HepG2 (cell line): Measurements from ENCODE around the gene SRSF12. TPM values are rescaled to one million over a fixed set of nuclear protein-coding genes. Genes with fewer than 3 reads are reported as not detected.

Source experiments
- ATAC-seq: fragments of 200-7000 bp; cut with Tn5 transposase; 3 replicates; pipeline ENCODE4 v1.9.1; 2020; ENCODE audit warnings: mild to moderate bottlenecking, moderate library complexity
- BruUV-seq: library from RNA; stranded (reverse); fragments of 400-500 nt; replicated peaks from 2 replicates; lab custom pipeline; 2021; lab: Mats Ljungman, UMichigan
- CTCF ChIA-PET: fragments of 300-600 bp; formaldehyde crosslinking; extraction: SDS; loops from one replicate; lab custom pipeline; 2021; ENCODE audit warnings: low total read pairs, inconsistent platforms, low intra/inter-chr PET ratio; lab: Yijun Ruan, JAX
- POLR2A ChIA-PET: fragments of 350-600 bp; sonication (Branson Sonifier 250); formaldehyde crosslinking; loops from one replicate; lab custom pipeline; 2020; ENCODE audit warnings: antibody characterized with exemption, inconsistent platforms; lab: Yijun Ruan, JAX
- DNase-seq: peaks from one replicate; pipeline ENCODE4 v3.0.0-alpha.2; 2015; ENCODE audit warnings: low spot score
- FAIRE-seq: peaks from 3 replicates; lab custom pipeline; 2011; peaks lifted over from hg19 to GRCh38; lab: Jason Lieb, UNC
- H2AFZ ChIP-seq: one replicate; pipeline ENCODE4 v1.6.1; 2011; ENCODE audit warnings: low read length, inconsistent platforms
- H3K27ac ChIP-seq: fragments of 300-600 bp; 3 replicates; pipeline ENCODE4 v1.8.0; 2011; ENCODE audit warnings: mixed run types, mild to moderate bottlenecking, mixed read lengths, low read length, inconsistent platforms; ENCODE audit not compliant: insufficient read depth; ENCODE audit errors: extremely low read length
- H3K27me3 ChIP-seq, 2 experiments: fragments of 200-600 bp in 1 of 2; 2 replicates in 1 of 2; 3 replicates in 1 of 2; pipeline versions ENCODE4 v1.6.0 to v1.8.0; 2011; ENCODE audit warnings: low read length in 2 of 2, mild to moderate bottlenecking in 2 of 2, moderate library complexity in 2 of 2, inconsistent platforms in 1 of 2; ENCODE audit not compliant: insufficient read depth in 2 of 2, control insufficient read depth in 1 of 2
- H3K36me3 ChIP-seq, 2 experiments: fragments of 200-600 bp in 1 of 2; replicated peaks in 1 of 2; 2 replicates in 1 of 2; 3 replicates in 1 of 2; pipeline versions ENCODE4 v1.5.1 to v1.8.0; 2011; ENCODE audit warnings: low read length in 2 of 2, inconsistent platforms in 1 of 2; ENCODE audit not compliant: insufficient read depth in 2 of 2, control insufficient read depth in 1 of 2
- H3K4me1 ChIP-seq: 2 replicates; pipeline ENCODE4 v1.5.1; 2012; ENCODE audit warnings: low read length, inconsistent platforms; ENCODE audit not compliant: insufficient read depth
- H3K4me2 ChIP-seq: 2 replicates; pipeline ENCODE4 v1.6.0; 2011; ENCODE audit warnings: low read depth, low read length, inconsistent platforms
- H3K4me3 ChIP-seq, 3 experiments: fragments of 200-600 bp in 1 of 3; sonication (generic), shearing (Covaris generic) in 1 of 3; replicated peaks in 1 of 3; 2 replicates each; pipeline ENCODE4 v1.5.1; 2011 to 2016; ENCODE audit warnings: low read length in 3 of 3, inconsistent platforms in 2 of 3, low read depth in 2 of 3, mild to moderate bottlenecking in 2 of 3, control low read depth in 1 of 3, mixed read lengths in 1 of 3; ENCODE audit not compliant: insufficient read depth in 1 of 3
- H3K79me2 ChIP-seq: one replicate; pipeline ENCODE4 v1.6.1; 2011; ENCODE audit warnings: low read length, inconsistent platforms; ENCODE audit not compliant: insufficient read depth
- H3K9ac ChIP-seq: 2 replicates; pipeline ENCODE4 v1.6.0; 2011; ENCODE audit warnings: mild to moderate bottlenecking, low read depth, low read length, inconsistent platforms; ENCODE audit not compliant: insufficient read depth
- H3K9me3 ChIP-seq: 2 replicates; pipeline ENCODE4 v1.5.1; 2012; ENCODE audit warnings: mild to moderate bottlenecking, low read length
- H4K20me1 ChIP-seq: 2 replicates; pipeline ENCODE4 v1.6.0; 2011; ENCODE audit warnings: inconsistent platforms, mild to moderate bottlenecking, low read length, moderate library complexity; ENCODE audit not compliant: insufficient read depth
- AHR ChIP-seq: IDR thresholded peaks from 2 replicates; pipeline ENCODE4 v1.6.1; 2018; ENCODE audit warnings: missing genetic modification reagents, missing compliant biosample characterization
- FLYWCH1 ChIP-seq: sonication (generic); formaldehyde crosslinking; IDR thresholded peaks from 2 replicates; pipeline ENCODE4 v1.8.1; 2023; ENCODE audit warnings: mild to moderate bottlenecking, missing genetic modification reagents
- HOXD1 ChIP-seq: sonication (generic); formaldehyde crosslinking; IDR thresholded peaks from 2 replicates; pipeline ENCODE4 v1.5.0; 2020; ENCODE audit warnings: missing genetic modification reagents
- MIER3 ChIP-seq: IDR thresholded peaks from 2 replicates; pipeline ENCODE4 v1.6.1; 2016; ENCODE audit warnings: missing compliant biosample characterization, borderline replicate concordance
- NCOA1 ChIP-seq: sonication (generic); formaldehyde crosslinking; IDR thresholded peaks from 2 replicates; pipeline ENCODE4 v1.9.0; 2021; ENCODE audit warnings: missing genetic modification reagents
- PCBP1 ChIP-seq: fragments of 200-400 bp; formaldehyde crosslinking; IDR thresholded peaks from 2 replicates; pipeline ENCODE4 v1.6.1; 2017; ENCODE audit warnings: mild to moderate bottlenecking, low read depth, low read length, borderline replicate concordance
- SCMH1 ChIP-seq: sonication (generic); formaldehyde crosslinking; IDR thresholded peaks from 2 replicates; pipeline ENCODE4 v1.9.0; 2021; ENCODE audit warnings: missing genetic modification reagents, mild to moderate bottlenecking, borderline replicate concordance
- SRF ChIP-seq: IDR thresholded peaks from 2 replicates; pipeline ENCODE4 v1.6.1; 2011; ENCODE audit warnings: mild to moderate bottlenecking, low read depth, low read length, moderate library complexity
- U2AF2 ChIP-seq: fragments of 200-400 bp; formaldehyde crosslinking; IDR thresholded peaks from 2 replicates; pipeline ENCODE4 v1.6.1; 2017; ENCODE audit warnings: low read depth, mild to moderate bottlenecking, low read length
- XBP1 ChIP-seq: sonication (generic); formaldehyde crosslinking; IDR thresholded peaks from 2 replicates; pipeline ENCODE4 v1.5.0; 2020; ENCODE audit warnings: missing genetic modification reagents
- ZBTB20 ChIP-seq: sonication (generic); formaldehyde crosslinking; IDR thresholded peaks from 2 replicates; pipeline ENCODE4 v1.8.1; 2023; ENCODE audit warnings: missing genetic modification reagents, low read depth, mild to moderate bottlenecking, borderline replicate concordance
- ZNF207 ChIP-seq: fragments of 450-650 bp; IDR thresholded peaks from 2 replicates; pipeline ENCODE4 v1.6.1; 2016; ENCODE audit warnings: antibody characterized with exemption, borderline replicate concordance
- ZNF709 ChIP-seq: sonication (generic); formaldehyde crosslinking; IDR thresholded peaks from 2 replicates; pipeline ENCODE4 v1.5.0; 2020; ENCODE audit warnings: mild to moderate bottlenecking, missing genetic modification reagents
- ZNF746 ChIP-seq: sonication (generic); formaldehyde crosslinking; IDR thresholded peaks from 2 replicates; pipeline ENCODE4 v1.8.0; 2022; ENCODE audit warnings: mild to moderate bottlenecking, missing genetic modification reagents
- ZNF788 ChIP-seq: sonication (generic); formaldehyde crosslinking; IDR thresholded peaks from 2 replicates; pipeline ENCODE4 v1.5.0; 2020; ENCODE audit warnings: mild to moderate bottlenecking, missing genetic modification reagents, borderline replicate concordance
- WGBS: methylation state at CpG from one replicate; pipeline ENCODE4 v1.1.6; 2017; ENCODE audit warnings: low lambda C conversion rate; 5-methylcytosine and 5-hydroxymethylcytosine counted together
- in situ Hi-C: cut with HindIII; loops from 2 replicates; pipeline ENCODE4 v1.10.0; 2017; ENCODE audit warnings: low pct_unique_long_range_greater_than_20kb; ENCODE audit not compliant: extremely low pct_ligation_motif_present
- intact Hi-C: fragments of 100-400 bp; cut with micrococcal nuclease; formaldehyde crosslinking; loops from one replicate; pipeline ENCODE4 v1.10.0; 2022; ENCODE audit not compliant: unreplicated experiment
- polyA plus RNA-seq, 8 experiments: library from polyadenylated mRNA; depleted of rRNA in 3 of 8; stranded (reverse) in 7 of 8; unstranded in 1 of 8; fragments of >200 nt; fragmentation: Illumina TruSeq in 4 of 8; extraction: Trizol in 4 of 8; gene quantifications; 2 replicates each; pipeline versions ENCODE4 v1.2.1 to v1.2.3, GENCODE V29; 2011 to 2016; ENCODE audit warnings: low read depth in 4 of 8, missing spikeins in 1 of 8, mixed read lengths in 1 of 8; ENCODE audit not compliant: insufficient read depth in 1 of 8
- total RNA-seq, 5 experiments: library from RNA; depleted of rRNA; stranded (reverse); fragments of >200 nt; fragmentation: Illumina TruSeq; extraction: Trizol; gene quantifications; 2 replicates each; pipeline ENCODE4 v1.2.3, GENCODE V29; 2016; ENCODE audit warnings: low read depth in 1 of 5
- TF ChIP-seq, protein P1 (sequence below): IDR thresholded peaks from 2 replicates; pipeline ENCODE4 v1.6.1; 2016; ENCODE audit warnings: mild to moderate bottlenecking
- TF ChIP-seq, protein P2 (sequence below): IDR thresholded peaks from 2 replicates; pipeline ENCODE4 v1.6.1; 2016; ENCODE audit warnings: control low read depth
- TF ChIP-seq, protein P3 (sequence below): sonication (generic); formaldehyde crosslinking; IDR thresholded peaks from 2 replicates; pipeline ENCODE4 v1.5.1; 2020; ENCODE audit warnings: missing genetic modification reagents, mild to moderate bottlenecking, borderline replicate concordance

The SRSF12 gene
- total and polyA plus RNA-seq, 2 of the 13 experiments (the other 11 are each of a cell fraction or from before 2014, with no cell fraction given), result 1.7 to 1.9 TPM

DNA sequence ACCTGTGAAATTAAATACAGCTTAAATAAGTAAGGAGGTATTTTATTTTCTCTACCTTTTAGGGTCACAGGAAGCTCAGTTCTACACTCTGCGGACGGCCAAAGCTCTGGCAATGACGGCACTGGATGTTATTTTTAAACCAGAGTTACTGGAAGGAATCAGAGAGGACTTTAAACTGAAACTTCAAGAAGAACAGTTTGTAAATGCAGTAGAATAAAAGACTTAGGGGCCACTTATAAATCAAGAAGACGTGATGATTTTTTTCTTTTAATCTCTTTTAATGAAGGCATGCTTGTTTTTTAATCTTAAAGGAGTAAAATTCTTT is 44.1 kb upstream of the SRSF12 start (continued):
- no peak for TF ChIP-seq ZNF709 (CRISPR knock-in tag)

DNA sequence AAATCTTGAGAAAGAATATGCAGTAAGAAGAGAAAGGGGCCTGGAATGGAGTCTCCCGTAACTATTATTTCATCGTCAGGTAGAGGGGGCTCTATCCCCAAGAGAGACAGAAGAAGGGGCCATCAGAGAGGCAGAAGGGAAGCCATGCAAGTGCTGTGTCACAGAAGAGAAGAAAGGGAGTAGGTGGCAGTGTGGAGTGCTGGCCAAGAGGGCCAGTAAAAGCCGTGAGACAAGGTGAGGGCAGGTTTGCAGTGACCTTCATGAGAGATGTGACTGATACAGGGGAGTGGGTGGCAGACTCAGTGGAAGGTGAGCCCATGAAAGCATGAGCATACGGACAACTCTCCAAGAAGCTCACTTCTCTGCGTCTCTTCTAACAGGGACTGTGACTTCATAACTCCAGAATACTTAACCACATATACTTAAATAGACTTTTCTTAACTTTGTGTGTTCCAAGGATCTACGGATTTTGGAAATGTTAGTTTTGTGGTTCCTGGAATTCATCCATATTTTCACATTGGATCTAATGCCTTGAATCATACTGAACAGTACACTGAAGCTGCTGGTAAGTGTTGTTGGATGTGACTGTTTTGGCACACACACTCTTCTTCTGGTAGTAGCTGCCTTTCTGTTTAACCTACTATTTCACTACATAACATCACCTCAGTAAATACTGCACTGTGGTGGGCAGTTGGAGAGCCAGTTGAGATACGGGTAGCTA is 43.6 kb upstream of the SRSF12 start:
- TF ChIP-seq SCMH1 (CRISPR knock-in tag) (no peak), PCBP1 (no peak), ZNF788 (CRISPR knock-in tag) (no peak), U2AF2 (no peak), ZNF207 (no peak), SRF (no peak), ZBTB20 (CRISPR knock-in tag) (no peak), HOXD1 (CRISPR knock-in tag) (no peak), MIER3 (CRISPR knock-in tag) (no peak), FLYWCH1 (CRISPR knock-in tag) (no peak), ZNF746 (no peak), AHR (CRISPR knock-in tag) (no peak), XBP1 (no peak), NCOA1 (CRISPR knock-in tag) (no peak)
- TF ChIP-seq, protein P1, sequence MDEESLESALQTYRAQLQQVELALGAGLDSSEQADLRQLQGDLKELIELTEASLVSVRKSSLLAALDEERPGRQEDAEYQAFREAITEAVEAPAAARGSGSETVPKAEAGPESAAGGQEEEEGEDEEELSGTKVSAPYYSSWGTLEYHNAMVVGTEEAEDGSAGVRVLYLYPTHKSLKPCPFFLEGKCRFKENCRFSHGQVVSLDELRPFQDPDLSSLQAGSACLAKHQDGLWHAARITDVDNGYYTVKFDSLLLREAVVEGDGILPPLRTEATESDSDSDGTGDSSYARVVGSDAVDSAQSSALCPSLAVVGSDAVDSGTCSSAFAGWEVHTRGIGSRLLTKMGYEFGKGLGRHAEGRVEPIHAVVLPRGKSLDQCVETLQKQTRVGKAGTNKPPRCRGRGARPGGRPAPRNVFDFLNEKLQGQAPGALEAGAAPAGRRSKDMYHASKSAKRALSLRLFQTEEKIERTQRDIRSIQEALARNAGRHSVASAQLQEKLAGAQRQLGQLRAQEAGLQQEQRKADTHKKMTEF, result no peak
- TF ChIP-seq, protein P2, sequence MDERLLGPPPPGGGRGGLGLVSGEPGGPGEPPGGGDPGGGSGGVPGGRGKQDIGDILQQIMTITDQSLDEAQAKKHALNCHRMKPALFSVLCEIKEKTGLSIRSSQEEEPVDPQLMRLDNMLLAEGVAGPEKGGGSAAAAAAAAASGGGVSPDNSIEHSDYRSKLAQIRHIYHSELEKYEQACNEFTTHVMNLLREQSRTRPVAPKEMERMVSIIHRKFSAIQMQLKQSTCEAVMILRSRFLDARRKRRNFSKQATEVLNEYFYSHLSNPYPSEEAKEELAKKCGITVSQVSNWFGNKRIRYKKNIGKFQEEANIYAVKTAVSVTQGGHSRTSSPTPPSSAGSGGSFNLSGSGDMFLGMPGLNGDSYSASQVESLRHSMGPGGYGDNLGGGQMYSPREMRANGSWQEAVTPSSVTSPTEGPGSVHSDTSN, result no peak
- TF ChIP-seq, protein P3, sequence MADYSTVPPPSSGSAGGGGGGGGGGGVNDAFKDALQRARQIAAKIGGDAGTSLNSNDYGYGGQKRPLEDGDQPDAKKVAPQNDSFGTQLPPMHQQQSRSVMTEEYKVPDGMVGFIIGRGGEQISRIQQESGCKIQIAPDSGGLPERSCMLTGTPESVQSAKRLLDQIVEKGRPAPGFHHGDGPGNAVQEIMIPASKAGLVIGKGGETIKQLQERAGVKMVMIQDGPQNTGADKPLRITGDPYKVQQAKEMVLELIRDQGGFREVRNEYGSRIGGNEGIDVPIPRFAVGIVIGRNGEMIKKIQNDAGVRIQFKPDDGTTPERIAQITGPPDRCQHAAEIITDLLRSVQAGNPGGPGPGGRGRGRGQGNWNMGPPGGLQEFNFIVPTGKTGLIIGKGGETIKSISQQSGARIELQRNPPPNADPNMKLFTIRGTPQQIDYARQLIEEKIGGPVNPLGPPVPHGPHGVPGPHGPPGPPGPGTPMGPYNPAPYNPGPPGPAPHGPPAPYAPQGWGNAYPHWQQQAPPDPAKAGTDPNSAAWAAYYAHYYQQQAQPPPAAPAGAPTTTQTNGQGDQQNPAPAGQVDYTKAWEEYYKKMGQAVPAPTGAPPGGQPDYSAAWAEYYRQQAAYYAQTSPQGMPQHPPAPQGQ, result no peak
- BruUV-seq, result no TSS peak
- FAIRE-seq (no peak), DNase-seq (no peak), ATAC-seq (no peak)
- intact Hi-C loops (no loop called here), in situ Hi-C loops (no loop called here)
- peaks cover 8 to 43% of the 10 kb centered on the region in 2 experiments for H3K36me3 ChIP-seq
- WGBS, result 97% methylated on average over 7 of the region's 7 CpGs
- H3K79me2 ChIP-seq, result no peaks in the 10 kb centered on the region
- no peak overlapping the region for H3K4me3 ChIP-seq
- ChIA-PET POLR2A (interaction anchor here (1.4 kb wide), 1 partner anchor 16 kb away, joined by 5 read pairs; the partner anchor contains the start of gene PM20D2), CTCF (no interaction called here)
- no peak overlapping the region for H3K27ac ChIP-seq
- H3K9me3 ChIP-seq, result no peaks in the 10 kb centered on the region
- H3K9ac ChIP-seq, result no peak overlapping the region
- no peak overlapping the region for H3K4me2 ChIP-seq
- H3K4me1 ChIP-seq, result no peaks in the 10 kb centered on the region
- no peaks in the 10 kb centered on the region for H3K27me3 ChIP-seq
- H2AFZ ChIP-seq, result no peak overlapping the region
- no peaks in the 10 kb centered on the region; the same call in 1 of the 2 replicates for H4K20me1 ChIP-seq
